ENCODE measurements around the gene USHBP1. TPM values are rescaled to one million over a fixed set of nuclear protein-coding genes. Genes with fewer than 3 reads are reported as not detected.

The USHBP1 gene
- total RNA-seq, 1 experiment from 2014 or later: 6.4 TPM

DNA sequence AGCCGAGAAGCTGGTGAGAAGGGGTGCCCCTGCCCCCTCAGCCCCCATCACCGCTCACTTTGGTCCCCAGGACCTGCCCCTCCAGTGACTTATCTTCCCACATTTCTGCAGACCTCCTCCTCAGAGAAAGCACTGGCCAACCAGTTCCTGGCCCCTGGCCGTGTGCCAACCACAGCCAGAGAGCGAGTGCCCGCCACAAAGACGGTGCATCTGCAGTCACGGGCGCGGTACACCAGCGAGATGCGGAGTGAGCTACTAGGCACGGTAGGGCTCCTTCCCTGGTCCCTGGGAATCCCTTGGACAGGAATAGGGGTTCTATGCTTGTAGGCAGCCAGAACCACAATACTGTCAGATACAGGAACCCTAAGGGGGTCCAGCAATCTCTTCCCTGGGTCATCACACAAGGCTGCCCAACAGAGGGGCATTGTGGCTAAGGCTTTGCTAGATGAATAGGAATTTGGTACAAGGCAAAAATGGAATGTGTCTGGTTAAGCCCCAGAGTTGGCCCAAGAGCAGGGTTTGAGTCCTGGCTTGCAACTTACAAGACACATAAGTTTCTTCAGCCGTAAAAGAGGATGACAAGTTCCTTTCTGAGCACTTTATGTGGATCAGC is 48.4 kb downstream of the USHBP1 start:
- Histone ChIP-seq H2BK20ac (ENCODE audit: low read depth, low read length, poor library complexity, severe bottlenecking) (no peak overlapping the region), H4K8ac (replicated peaks; ENCODE audit: insufficient read length, low read depth, low read length) (no peak overlapping the region), H3K9ac (ENCODE audit: extremely low read depth, insufficient read length, low read length) (no peak overlapping the region), H3K27me3 (ENCODE audit: insufficient read depth, low read length) (no peaks in the 10 kb centered on the region), H2BK5ac (ENCODE audit: insufficient read length, low read length) (no peak overlapping the region), H4K5ac (ENCODE audit: insufficient read length, low read depth, low read length) (no peak overlapping the region), H3K4me2 (ENCODE audit: insufficient read depth, insufficient read length, low read length) (peak overlapping the region; percentile 82), H3K27ac (ENCODE audit: insufficient read length, low read depth, low read length) (no peak overlapping the region), H3K18ac (ENCODE audit: insufficient read length, low read depth, low read length) (no peak overlapping the region), H3K4me1 (ENCODE audit: insufficient read depth, low read length) (no peaks in the 10 kb centered on the region; the same call in 1 of the 2 replicates), H3K14ac (ENCODE audit: insufficient read depth, low read length) (no peak overlapping the region), H4K91ac (ENCODE audit: insufficient read length, low read depth, low read length) (no peak overlapping the region), H2AK5ac (ENCODE audit: insufficient read length, low read length) (no peak overlapping the region), H3K4ac (ENCODE audit: low read depth, low read length) (no peak overlapping the region), H3K56ac (ENCODE audit: insufficient read length, low read depth, low read length) (no peak overlapping the region), H4K20me1 (ENCODE audit: control insufficient read depth, insufficient read depth, insufficient read length) (no peaks in the 10 kb centered on the region), H3K9me3 (ENCODE audit: control insufficient read depth, low read depth, low read length) (no peaks in the 10 kb centered on the region), H3K23me2 (ENCODE audit: insufficient read length, low read depth, low read length, poor library complexity, severe bottlenecking) (peaks cover 5% of the 10 kb centered on the region), H3K79me1 (ENCODE audit: insufficient read depth, low read depth, low read length, poor library complexity, severe bottlenecking) (no peaks in the 10 kb centered on the region), H2BK15ac (ENCODE audit: low read depth, low read length) (no peak overlapping the region), H3K79me2 (ENCODE audit: insufficient read depth, low read length) (no peaks in the 10 kb centered on the region), H2BK120ac (ENCODE audit: low read depth, low read length, poor library complexity, severe bottlenecking) (no peak overlapping the region), H3K23ac (ENCODE audit: insufficient read length, low read depth, low read length) (no peak overlapping the region), H3T11ph (ENCODE audit: low read length) (no peak overlapping the region), H2AFZ (ENCODE audit: low read length) (no peak overlapping the region), H2BK12ac (ENCODE audit: insufficient read length, low read depth, low read length) (no peak overlapping the region)
- WGBS (ENCODE audit: extremely low coverage, insufficient read length, low lambda C conversion rate): no CpG with 5 or more reads among the region's 13 CpGs
- H3K4me3 Mint-ChIP-seq: peak overlapping the region; percentile 79 to 92
- H3K27ac Mint-ChIP-seq: peak overlapping the region in 1 of 3 experiments; percentile 77; a peak in 2 of 7 replicates
- peaks cover 13 to 37% (median 33%) of the 10 kb centered on the region in 3 experiments for H3K36me3 Mint-ChIP-seq (ENCODE audit: insufficient read depth in 1 of 3, low read depth in 3 of 3)
- H3K9me3 Mint-ChIP-seq: no peaks in the 10 kb centered on the region
- peaks cover 7 to 15% of the 10 kb centered on the region in 2 experiments; a peak in 3 of 4 replicates for H3K4me1 Mint-ChIP-seq
- DNase-seq: no peak
- TF ChIP-seq, protein P1, sequence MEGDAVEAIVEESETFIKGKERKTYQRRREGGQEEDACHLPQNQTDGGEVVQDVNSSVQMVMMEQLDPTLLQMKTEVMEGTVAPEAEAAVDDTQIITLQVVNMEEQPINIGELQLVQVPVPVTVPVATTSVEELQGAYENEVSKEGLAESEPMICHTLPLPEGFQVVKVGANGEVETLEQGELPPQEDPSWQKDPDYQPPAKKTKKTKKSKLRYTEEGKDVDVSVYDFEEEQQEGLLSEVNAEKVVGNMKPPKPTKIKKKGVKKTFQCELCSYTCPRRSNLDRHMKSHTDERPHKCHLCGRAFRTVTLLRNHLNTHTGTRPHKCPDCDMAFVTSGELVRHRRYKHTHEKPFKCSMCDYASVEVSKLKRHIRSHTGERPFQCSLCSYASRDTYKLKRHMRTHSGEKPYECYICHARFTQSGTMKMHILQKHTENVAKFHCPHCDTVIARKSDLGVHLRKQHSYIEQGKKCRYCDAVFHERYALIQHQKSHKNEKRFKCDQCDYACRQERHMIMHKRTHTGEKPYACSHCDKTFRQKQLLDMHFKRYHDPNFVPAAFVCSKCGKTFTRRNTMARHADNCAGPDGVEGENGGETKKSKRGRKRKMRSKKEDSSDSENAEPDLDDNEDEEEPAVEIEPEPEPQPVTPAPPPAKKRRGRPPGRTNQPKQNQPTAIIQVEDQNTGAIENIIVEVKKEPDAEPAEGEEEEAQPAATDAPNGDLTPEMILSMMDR (conservative IDR thresholded peaks at IDR 0.05): no peak
- H3K27me3 Mint-ChIP-seq (ENCODE audit: low read depth): no peaks in the 10 kb centered on the region

Data from H9 (cell line).